B cell (primary cell): Measurements from ENCODE around the gene SRSF6. TPM values are rescaled to one million over a fixed set of nuclear protein-coding genes. Genes with fewer than 3 reads are reported as not detected.

Experiments used
- ATAC-seq: fragments of 200-7000 bp; cut with Tn5 transposase; one replicate; pipeline ENCODE4 v1.10.0; 2021; ENCODE audit warnings: low read depth, mild to moderate bottlenecking, moderate number of reproducible peaks, moderate library complexity
- CTCF ChIA-PET: fragments of 350-600 bp; sonication (Branson Sonifier 250); formaldehyde crosslinking; loops from one replicate; lab custom pipeline; 2021; ENCODE audit warnings: antibody characterized with exemption, inconsistent platforms; lab: Charles Lee
- POLR2A ChIA-PET: fragments of 350-600 bp; sonication (Branson Sonifier 250); formaldehyde crosslinking; loops from one replicate; lab custom pipeline; 2021; ENCODE audit warnings: antibody characterized with exemption; lab: Charles Lee
- DNase-seq: peaks from one replicate; pipeline ENCODE4 v3.0.0; 2013
- H2AFZ ChIP-seq: 2 replicates; pipeline ENCODE4 v1.6.1; 2012; ENCODE audit warnings: mild to moderate bottlenecking, low read depth, low read length; ENCODE audit not compliant: insufficient read depth, poor library complexity, severe bottlenecking
- H3K27ac ChIP-seq, 2 donors: 1 replicate in 1 of 2; 2 replicates in 1 of 2; pipeline ENCODE4 v1.5.1; 2012 to 2013; ENCODE audit warnings: low read length in 2 of 2, mild to moderate bottlenecking in 2 of 2, moderate library complexity in 1 of 2
- H3K27me3 ChIP-seq, 4 experiments: fragments of 200-600 bp in 1 of 4; sonication (generic) in 1 of 4; replicated peaks in 1 of 4; 1 replicate in 2 of 4; 2 replicates in 2 of 4; pipeline versions ENCODE4 v1.6.1 to v1.7.0; 2013 to 2016; ENCODE audit warnings: low read length in 3 of 4, mild to moderate bottlenecking in 2 of 4, mixed read lengths in 1 of 4, moderate library complexity in 1 of 4; ENCODE audit not compliant: insufficient read depth in 4 of 4, control insufficient read depth in 3 of 4; ENCODE audit errors: control extremely low read depth in 1 of 4
- H3K36me3 ChIP-seq, 2 experiments: replicated peaks in 1 of 2; 1 replicate in 1 of 2; 2 replicates in 1 of 2; pipeline versions ENCODE4 v1.6.1 to v1.7.1; 2013; ENCODE audit warnings: low read length in 1 of 2; ENCODE audit not compliant: insufficient read depth in 2 of 2, control insufficient read depth in 1 of 2; ENCODE audit errors: control extremely low read depth in 1 of 2, extremely low read depth in 1 of 2
- H3K4me1 ChIP-seq, 2 donors: fragments of 200-600 bp in 1 of 2; sonication (generic) in 1 of 2; 1 replicate in 1 of 2; 2 replicates in 1 of 2; pipeline versions ENCODE4 v1.5.1 to v1.6.1; 2013 to 2017; ENCODE audit warnings: low read length in 2 of 2; ENCODE audit not compliant: control insufficient read depth in 2 of 2, insufficient read depth in 2 of 2
- H3K4me2 ChIP-seq: replicated peaks from 2 replicates; pipeline ENCODE3; 2012; ENCODE audit warnings: mild to moderate bottlenecking, low read depth, low read length; ENCODE audit not compliant: poor library complexity, severe bottlenecking
- H3K4me3 ChIP-seq, 5 experiments: fragments of 200-600 bp in 1 of 5; sonication (generic) in 1 of 5; 1 replicate in 3 of 5; 2 replicates in 2 of 5; pipeline versions ENCODE4 v1.5.1 to v1.7.0; 2011 to 2016; ENCODE audit warnings: low read length in 4 of 5, mild to moderate bottlenecking in 4 of 5, low read depth in 2 of 5, control low read depth in 1 of 5, moderate library complexity in 1 of 5; ENCODE audit not compliant: insufficient read depth in 1 of 5; ENCODE audit errors: control extremely low read depth in 1 of 5, extremely low read depth in 1 of 5
- H3K79me2 ChIP-seq: fragments of 200-600 bp; sonication (generic); one replicate; pipeline ENCODE4 v1.6.0; 2016; ENCODE audit warnings: low read length; ENCODE audit not compliant: control insufficient read depth, insufficient read depth
- H3K9ac ChIP-seq: fragments of 200-600 bp; sonication (generic); 2 replicates; pipeline ENCODE4 v1.6.1; 2017; ENCODE audit warnings: mild to moderate bottlenecking, low read length, moderate library complexity
- H3K9me3 ChIP-seq, 3 donors: one replicate each; pipeline versions ENCODE4 v1.6.1 to v1.7.1; 2013; ENCODE audit warnings: low read length in 2 of 3; ENCODE audit not compliant: control insufficient read depth in 2 of 3, insufficient read depth in 1 of 3; ENCODE audit errors: control extremely low read depth in 1 of 3
- H4K20me1 ChIP-seq: 2 replicates; pipeline ENCODE4 v1.6.0; 2012; ENCODE audit warnings: mild to moderate bottlenecking, low read length; ENCODE audit not compliant: insufficient read depth, control insufficient read depth, poor library complexity, severe bottlenecking
- H3K27ac Mint-ChIP-seq: one replicate; pipeline ENCODE4 v1.8.0; 2021; ENCODE audit warnings: mixed read lengths
- H3K27me3 Mint-ChIP-seq: one replicate; pipeline ENCODE4 v1.8.0; 2021; ENCODE audit warnings: mixed read lengths
- H3K4me1 Mint-ChIP-seq: one replicate; pipeline ENCODE4 v1.8.0; 2021; ENCODE audit warnings: mixed read lengths
- H3K4me3 Mint-ChIP-seq: one replicate; pipeline ENCODE4 v1.8.0; 2021; ENCODE audit warnings: mixed read lengths
- H3K9me3 Mint-ChIP-seq: one replicate; pipeline ENCODE4 v1.8.0; 2022; ENCODE audit warnings: mixed read lengths; ENCODE audit not compliant: insufficient read depth
- EZH2 ChIP-seq: IDR thresholded peaks from 2 replicates; pipeline ENCODE4 v1.6.1; 2012; ENCODE audit warnings: borderline replicate concordance, low read depth, mild to moderate bottlenecking, moderate library complexity, low read length; ENCODE audit not compliant: insufficient read depth, poor library complexity, severe bottlenecking
- WGBS: methylation state at CpG from one replicate; pipeline ENCODE4 v1.1.5; 2013; ENCODE audit warnings: missing lambda C conversion rate; ENCODE audit not compliant: insufficient coverage; 5-methylcytosine and 5-hydroxymethylcytosine counted together
- intact Hi-C: fragments of 100-400 bp; cut with micrococcal nuclease; formaldehyde crosslinking; loops from one replicate; pipeline ENCODE4 v1.10.0; 2022
- polyA plus RNA-seq: library from polyadenylated mRNA; depleted of rRNA; stranded (reverse); fragments of >200 nt; gene quantifications from 2 replicates; pipeline ENCODE4 v1.2.3, GENCODE V29; 2012
- total RNA-seq, 2 donors: library from RNA; stranded (reverse); fragments of 120-200 nt in 1 of 2; gene quantifications; 1 replicate in 1 of 2; 2 replicates in 1 of 2; pipeline versions ENCODE4 v1.2.3 to v1.2.4, GENCODE V29; 2013 to 2022
- TF ChIP-seq, protein P1 (sequence below): fragments of 200-600 bp; IDR thresholded peaks from one replicate; pipeline ENCODE4 v1.8.0; 2022; ENCODE audit warnings: antibody characterized with exemption, mild to moderate bottlenecking

Gene SRSF6
- total and polyA plus RNA-seq, 2 donors (not counting 1 experiment from before 2014, with no cell fraction given) = 201 to 296 TPM

DNA sequence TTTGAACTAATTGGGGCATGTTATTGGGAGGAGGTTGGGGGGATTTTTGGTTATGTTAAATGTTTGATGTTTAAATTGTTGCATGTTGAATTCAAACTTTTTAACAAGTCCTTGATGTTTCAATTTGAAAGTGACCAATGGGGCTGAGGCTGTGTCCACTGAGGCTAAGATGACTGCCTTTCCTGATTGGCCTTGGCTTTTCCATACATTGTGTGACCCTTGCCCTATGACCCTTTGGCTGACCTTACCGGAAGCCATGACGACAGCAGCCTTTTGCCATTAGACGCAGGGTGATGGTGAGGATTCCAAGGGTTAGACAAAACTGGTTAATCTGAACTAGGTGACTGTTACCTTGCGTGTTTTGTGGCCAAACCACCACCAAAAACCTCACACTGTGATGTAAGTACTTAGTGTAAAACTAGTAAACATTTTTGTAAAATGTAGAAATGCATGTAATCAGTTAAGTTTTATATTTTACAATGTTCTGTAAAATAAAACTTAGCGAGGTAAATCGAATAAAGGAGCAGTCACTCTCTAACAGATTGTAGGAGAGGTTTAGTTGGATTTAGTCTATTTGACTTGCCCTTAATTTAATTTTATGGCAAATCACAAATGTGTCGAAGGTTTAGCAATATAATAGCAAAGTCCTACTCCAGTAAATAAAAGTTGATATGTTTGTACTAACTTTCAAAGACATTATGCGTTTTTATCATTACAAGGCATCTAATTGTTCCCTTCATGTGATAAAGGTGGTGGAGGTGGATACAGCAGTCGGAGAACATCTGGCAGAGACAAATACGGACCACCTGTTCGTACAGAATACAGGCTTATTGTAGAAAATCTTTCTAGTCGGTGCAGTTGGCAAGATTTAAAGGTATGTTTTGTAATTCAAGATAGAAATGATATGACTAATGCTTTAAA, 1.6 kb downstream of the SRSF6 start:
- no peaks in the 10 kb centered on the region for H3K27me3 ChIP-seq
- H3K4me2 ChIP-seq = peak overlapping the region; percentile 87
- H3K9me3 ChIP-seq = no peaks in the 10 kb centered on the region
- ChIA-PET POLR2A (interaction anchor here (2.9 kb wide), 1 partner anchor 132 kb away, joined by 12 read pairs; the partner anchor contains the start of gene IFT52), CTCF (interaction anchor here (2.5 kb wide), 1 partner anchor 55 kb away, joined by 10 read pairs; no protein-coding TSS in a partner anchor)
- peaks cover 56% of the 10 kb centered on the region for H4K20me1 ChIP-seq
- WGBS = 60% methylated on average over 1 of the region's 12 CpGs
- H3K27ac Mint-ChIP-seq = no peak overlapping the region
- ATAC-seq (no peak), DNase-seq (no peak)
- H3K4me1 ChIP-seq = peaks cover 11 to 13% of the 10 kb centered on the region in 2 donors
- intact Hi-C loops = loop anchor here (5.0 kb wide), 4 partner anchors 208 to 1842 kb away; partner anchors contain the start of genes CHD6, FITM2, MYBL2 and YWHAB
- peak overlapping the region; percentile 52 to 99 for H3K27ac ChIP-seq
- peaks cover 2% of the 10 kb centered on the region for H3K27me3 Mint-ChIP-seq
- H3K4me3 Mint-ChIP-seq = peak overlapping the region; percentile 85
- no peaks in the 10 kb centered on the region for H3K9me3 Mint-ChIP-seq
- peaks cover 36% of the 10 kb centered on the region for H3K4me1 Mint-ChIP-seq
- peak overlapping the region; percentile 65 to 98 (median 95) for H3K4me3 ChIP-seq
- peak overlapping the region; percentile 100 for H3K9ac ChIP-seq
- H3K36me3 ChIP-seq = peaks cover 9 to 53% of the 10 kb centered on the region in 2 experiments
- H3K79me2 ChIP-seq = peaks cover 19% of the 10 kb centered on the region
- TF ChIP-seq EZH2 = no peak
- TF ChIP-seq, protein P1, sequence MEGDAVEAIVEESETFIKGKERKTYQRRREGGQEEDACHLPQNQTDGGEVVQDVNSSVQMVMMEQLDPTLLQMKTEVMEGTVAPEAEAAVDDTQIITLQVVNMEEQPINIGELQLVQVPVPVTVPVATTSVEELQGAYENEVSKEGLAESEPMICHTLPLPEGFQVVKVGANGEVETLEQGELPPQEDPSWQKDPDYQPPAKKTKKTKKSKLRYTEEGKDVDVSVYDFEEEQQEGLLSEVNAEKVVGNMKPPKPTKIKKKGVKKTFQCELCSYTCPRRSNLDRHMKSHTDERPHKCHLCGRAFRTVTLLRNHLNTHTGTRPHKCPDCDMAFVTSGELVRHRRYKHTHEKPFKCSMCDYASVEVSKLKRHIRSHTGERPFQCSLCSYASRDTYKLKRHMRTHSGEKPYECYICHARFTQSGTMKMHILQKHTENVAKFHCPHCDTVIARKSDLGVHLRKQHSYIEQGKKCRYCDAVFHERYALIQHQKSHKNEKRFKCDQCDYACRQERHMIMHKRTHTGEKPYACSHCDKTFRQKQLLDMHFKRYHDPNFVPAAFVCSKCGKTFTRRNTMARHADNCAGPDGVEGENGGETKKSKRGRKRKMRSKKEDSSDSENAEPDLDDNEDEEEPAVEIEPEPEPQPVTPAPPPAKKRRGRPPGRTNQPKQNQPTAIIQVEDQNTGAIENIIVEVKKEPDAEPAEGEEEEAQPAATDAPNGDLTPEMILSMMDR = no peak
- no peak overlapping the region for H2AFZ ChIP-seq
